Thyroid gland (tissue), 4 donors: ENCODE data around the gene PCTP.

Experiments
- POLR2A ChIP-seq, 2 donors: fragments of 450-650 bp; IDR thresholded peaks; one replicate each; pipeline ENCODE4 v1.6.1; 2017; ENCODE audit warnings: antibody characterized with exemption in 2 of 2, mild to moderate bottlenecking in 2 of 2, moderate library complexity in 1 of 2
- TF ChIP-seq, protein P1 (sequence below), 6 experiments: fragments of 200-600 bp in 3 of 6; fragments of 450-650 bp in 3 of 6; sonication (generic) in 3 of 6; IDR thresholded peaks; one replicate each; pipeline ENCODE4 v1.5.1; 2016 to 2019; ENCODE audit warnings: antibody characterized with exemption in 6 of 6, mild to moderate bottlenecking in 2 of 6, inconsistent platforms in 1 of 6, moderate library complexity in 1 of 6

DNA sequence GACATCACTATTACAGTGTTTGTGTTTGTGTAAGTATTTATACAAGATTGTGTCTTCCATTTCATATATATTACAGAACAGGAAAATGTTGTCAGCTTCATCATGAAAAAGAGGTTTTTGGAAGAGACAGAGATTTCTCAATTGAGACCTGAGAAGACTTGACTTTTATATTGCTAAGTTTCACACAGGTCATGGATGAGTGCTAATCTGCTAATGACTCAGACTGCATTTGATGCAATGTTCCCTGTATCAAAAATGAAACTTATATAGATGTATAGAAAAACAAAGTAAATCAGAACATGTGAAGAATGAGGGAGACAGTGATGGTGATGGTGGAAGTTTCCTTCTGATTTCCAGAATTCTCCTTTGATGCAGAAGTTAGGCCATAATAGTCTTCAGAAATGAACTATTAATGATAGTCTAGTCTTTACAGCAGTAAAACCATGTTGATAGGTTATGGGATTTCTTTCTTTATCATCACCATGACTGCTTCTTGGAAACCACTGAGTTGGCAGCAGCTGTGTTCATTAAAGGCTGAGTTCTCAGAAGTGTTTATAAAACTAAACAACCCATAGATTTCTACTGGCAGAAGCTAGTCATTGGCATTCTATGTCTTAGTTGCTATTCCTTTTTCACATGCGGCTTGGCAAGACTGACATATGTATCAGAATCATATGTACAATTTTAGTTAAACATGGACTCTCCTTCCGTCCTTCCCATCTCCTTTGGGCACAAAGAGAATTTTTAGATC lies 56.1 kb downstream of the PCTP start:
- TF ChIP-seq, protein P1, sequence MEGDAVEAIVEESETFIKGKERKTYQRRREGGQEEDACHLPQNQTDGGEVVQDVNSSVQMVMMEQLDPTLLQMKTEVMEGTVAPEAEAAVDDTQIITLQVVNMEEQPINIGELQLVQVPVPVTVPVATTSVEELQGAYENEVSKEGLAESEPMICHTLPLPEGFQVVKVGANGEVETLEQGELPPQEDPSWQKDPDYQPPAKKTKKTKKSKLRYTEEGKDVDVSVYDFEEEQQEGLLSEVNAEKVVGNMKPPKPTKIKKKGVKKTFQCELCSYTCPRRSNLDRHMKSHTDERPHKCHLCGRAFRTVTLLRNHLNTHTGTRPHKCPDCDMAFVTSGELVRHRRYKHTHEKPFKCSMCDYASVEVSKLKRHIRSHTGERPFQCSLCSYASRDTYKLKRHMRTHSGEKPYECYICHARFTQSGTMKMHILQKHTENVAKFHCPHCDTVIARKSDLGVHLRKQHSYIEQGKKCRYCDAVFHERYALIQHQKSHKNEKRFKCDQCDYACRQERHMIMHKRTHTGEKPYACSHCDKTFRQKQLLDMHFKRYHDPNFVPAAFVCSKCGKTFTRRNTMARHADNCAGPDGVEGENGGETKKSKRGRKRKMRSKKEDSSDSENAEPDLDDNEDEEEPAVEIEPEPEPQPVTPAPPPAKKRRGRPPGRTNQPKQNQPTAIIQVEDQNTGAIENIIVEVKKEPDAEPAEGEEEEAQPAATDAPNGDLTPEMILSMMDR (IDR thresholded peaks at IDR 0.05), result no peak
- no peak for TF ChIP-seq POLR2A (IDR thresholded peaks at IDR 0.05)
